ENCODE measurements around the gene GTPBP4.

DNA sequence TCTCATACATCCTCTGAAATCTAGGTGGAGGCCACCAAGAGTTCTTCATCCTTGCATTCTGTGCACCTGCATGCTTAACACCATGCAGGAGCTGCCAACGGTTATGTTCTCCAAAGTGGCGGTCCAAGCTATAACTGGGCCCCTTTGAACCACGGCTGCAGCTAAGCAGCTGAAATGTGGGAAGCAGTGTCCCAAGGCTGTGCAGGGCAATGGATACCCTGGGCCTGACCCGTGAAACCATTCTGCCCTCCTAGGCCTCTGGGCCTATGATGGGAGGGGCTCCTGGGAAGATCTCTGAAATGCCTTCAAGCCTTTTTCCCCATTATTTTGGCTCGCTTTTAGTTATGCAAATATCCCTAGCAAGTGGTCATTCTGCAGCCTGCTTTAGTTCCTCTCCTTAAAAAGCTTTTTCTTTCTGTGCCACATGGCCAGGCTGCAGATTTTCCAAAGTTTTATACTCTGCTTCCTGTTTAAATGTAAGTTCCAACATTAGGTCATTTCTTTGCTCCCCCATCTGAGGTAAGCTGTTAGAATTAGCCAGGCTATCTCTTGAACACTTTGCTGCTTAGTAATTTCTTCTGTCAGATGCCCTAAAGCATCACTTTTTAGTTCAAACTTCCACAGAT is 7.7 kb upstream of the GTPBP4 start:
- TF ChIP-seq, protein P1, sequence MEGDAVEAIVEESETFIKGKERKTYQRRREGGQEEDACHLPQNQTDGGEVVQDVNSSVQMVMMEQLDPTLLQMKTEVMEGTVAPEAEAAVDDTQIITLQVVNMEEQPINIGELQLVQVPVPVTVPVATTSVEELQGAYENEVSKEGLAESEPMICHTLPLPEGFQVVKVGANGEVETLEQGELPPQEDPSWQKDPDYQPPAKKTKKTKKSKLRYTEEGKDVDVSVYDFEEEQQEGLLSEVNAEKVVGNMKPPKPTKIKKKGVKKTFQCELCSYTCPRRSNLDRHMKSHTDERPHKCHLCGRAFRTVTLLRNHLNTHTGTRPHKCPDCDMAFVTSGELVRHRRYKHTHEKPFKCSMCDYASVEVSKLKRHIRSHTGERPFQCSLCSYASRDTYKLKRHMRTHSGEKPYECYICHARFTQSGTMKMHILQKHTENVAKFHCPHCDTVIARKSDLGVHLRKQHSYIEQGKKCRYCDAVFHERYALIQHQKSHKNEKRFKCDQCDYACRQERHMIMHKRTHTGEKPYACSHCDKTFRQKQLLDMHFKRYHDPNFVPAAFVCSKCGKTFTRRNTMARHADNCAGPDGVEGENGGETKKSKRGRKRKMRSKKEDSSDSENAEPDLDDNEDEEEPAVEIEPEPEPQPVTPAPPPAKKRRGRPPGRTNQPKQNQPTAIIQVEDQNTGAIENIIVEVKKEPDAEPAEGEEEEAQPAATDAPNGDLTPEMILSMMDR (IDR thresholded peaks at IDR 0.05), result no peak
- no peak for TF ChIP-seq POLR2A (IDR thresholded peaks at IDR 0.05)
